GM18505 (cell line): ENCODE data around the gene KNCN.

Source experiments
- ATAC-seq: cut with Tn5 transposase; IDR thresholded peaks from one replicate; pipeline ENCODE4 v1.9.1; 2021; ENCODE audit not compliant: unreplicated experiment
- POLR2A ChIP-seq: IDR thresholded peaks from 4 replicates; pipeline ENCODE4 v1.6.1; 2011; ENCODE audit warnings: borderline replicate concordance; ENCODE audit not compliant: insufficient read depth, insufficient read length; ENCODE audit errors: extremely low read depth

Gene KNCN

DNA sequence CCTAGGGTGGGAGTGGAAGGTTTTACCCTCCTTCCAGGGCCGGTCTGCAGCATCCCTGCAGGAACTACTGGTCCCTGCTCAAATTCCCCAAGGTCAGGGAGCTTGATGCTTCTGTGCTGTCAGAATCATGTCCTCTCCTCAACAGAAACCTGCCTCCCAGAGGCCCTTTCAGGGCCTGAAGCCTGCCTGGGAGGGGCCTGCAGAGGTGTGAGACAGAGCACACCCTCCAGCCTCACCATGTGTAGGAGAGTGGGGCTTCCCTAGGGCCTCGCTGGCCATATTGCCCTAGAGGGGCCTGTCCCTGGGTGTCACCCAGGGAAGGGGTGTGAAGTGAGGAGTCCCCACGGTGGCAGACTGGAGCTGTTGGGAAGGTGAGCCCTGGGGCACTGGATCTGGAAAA is 21.1 kb downstream of the KNCN start:
- no peak for TF ChIP-seq POLR2A
- ATAC-seq, result no peak

DNA sequence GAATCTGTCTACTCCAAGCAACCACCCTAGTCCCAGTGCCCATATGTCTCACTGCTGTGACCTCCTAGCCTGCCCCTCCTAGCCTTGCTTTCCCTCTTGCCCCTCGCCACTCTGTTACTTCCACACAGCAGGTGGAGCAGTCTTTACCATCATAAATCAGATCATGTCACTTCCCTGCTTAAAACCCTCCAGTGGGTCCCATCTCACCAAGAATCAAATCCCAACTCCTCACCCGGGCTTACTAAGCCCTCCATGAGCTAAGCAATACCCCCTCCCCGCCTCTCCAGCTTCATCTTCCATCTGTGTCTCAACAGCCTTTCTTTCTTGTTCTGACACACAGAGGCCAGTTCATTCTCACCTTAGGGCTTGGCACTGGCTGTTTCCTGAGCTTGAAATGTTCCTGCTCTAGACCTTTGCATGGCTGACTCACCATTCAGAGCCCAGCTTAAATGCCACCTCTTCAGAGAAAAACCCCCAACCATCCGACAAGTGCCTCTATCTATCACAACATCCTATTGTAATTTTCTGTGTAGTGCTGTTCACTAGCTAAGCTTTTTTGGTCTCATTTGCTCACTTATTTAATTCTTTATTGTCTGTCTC is 22.3 kb downstream of the KNCN start:
- no peak for TF ChIP-seq POLR2A
- no peak for ATAC-seq

- no peak for TF ChIP-seq POLR2A
- ATAC-seq, result no peak
These were observed 23.0 kb downstream of the KNCN start for GRCh38 chr1:46528297-46528955.

- TF ChIP-seq POLR2A, result no peak
- ATAC-seq, result no peak
These were observed 23.8 kb downstream of the KNCN start for GRCh38 chr1:46527474-46528296.

GRCh38 chr1:46526691-46527291 is 24.7 kb downstream of the KNCN start:
- ATAC-seq, result no peak
- TF ChIP-seq POLR2A, result no peak

GRCh38 chr1:46526013-46526690 is 25.3 kb downstream of the KNCN start:
- no peak for TF ChIP-seq POLR2A
- no peak for ATAC-seq

DNA sequence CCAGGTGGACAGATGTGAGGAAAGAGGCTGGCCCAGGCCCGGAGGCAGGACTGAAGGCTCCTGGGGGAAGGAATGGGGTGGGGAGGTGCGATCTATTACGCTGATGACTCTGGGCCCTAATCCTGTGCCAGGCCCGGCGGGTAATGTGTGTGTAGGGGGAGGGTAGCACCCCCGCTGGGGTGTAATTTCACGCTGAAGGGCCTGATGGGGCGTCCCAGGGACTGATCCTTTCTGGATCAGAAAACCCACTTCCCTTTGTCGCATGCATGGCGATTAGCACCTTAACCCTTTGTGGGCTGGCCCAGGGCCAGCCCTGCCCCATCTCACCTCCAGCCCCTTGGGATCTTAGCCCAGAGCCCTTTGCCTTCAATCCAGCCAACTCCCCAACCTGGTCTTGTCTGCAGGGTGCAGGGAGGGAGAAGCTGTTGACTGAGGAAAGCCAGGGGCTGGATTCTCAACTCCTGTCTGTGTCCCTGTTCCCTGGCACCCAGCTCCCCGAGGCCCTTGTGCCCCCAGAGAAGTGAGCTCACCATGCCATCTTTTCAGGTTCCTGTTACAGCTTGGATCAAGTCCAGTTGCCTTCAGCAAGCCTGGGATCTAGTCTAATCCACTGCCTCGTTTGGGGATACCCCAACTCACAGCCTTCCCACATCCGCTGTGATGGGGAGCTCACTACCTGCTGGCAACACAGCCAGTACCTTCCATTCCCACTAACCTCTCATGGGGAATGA is 26.0 kb downstream of the KNCN start:
- ATAC-seq, result no peak
- no peak for TF ChIP-seq POLR2A

DNA sequence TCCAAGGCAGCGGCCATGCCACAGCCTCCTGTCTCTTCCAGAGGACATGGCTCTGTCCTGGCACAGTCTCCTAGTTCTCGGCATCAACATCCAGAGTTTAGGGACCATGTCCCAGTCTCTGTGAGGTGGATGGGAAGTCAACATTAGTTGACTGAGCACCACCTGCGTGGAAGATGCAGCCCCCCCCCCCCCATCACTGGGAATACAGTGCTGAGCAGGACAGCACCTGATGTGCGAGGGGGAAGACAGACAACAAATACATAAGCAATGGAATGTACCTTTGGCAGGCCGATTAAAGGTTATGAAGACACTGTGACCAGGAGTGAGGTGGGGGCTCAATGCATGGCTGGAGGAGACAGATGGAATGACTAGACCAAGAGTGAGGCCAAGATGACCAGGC is 26.6 kb downstream of the KNCN start:
- ATAC-seq, result no peak
- no peak for TF ChIP-seq POLR2A

- TF ChIP-seq POLR2A, result no peak
- ATAC-seq, result no peak
These were observed 27.7 kb downstream of the KNCN start for GRCh38 chr1:46523496-46524353.

DNA sequence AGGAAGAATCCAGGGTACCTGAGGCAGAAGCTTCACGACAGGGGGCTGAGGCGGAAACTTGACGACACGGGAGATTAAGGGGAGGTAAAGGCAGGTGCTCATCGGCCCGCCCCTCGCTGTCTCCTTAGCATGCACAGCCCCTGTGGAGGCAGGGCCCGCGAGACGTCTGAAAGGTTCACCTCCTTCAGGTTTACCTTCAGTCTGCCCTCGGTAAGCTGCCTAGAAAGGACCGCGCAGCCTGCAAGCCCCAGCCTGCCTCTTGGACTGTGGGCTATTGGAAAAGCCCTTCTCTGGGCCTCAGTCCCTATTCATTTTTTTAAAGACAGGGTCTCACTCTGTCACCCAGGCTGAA is 28.5 kb downstream of the KNCN start:
- no peak for TF ChIP-seq POLR2A
- ATAC-seq, result no peak

- TF ChIP-seq POLR2A, result no peak
- no peak for ATAC-seq
These were observed 29.1 kb downstream of the KNCN start for GRCh38 chr1:46522184-46522968.
